Endothelial cell of umbilical vein (primary cell): ENCODE measurements around the gene GGTA1.

Source experiments
- EZH2 ChIP-seq: IDR thresholded peaks from 2 replicates; pipeline ENCODE4 v1.6.1; 2012; ENCODE audit warnings: borderline replicate concordance, low read depth, mild to moderate bottlenecking, moderate library complexity, low read length, inconsistent platforms; ENCODE audit not compliant: severe bottlenecking
- JUN ChIP-seq: IDR thresholded peaks from 2 replicates; pipeline ENCODE4 v1.6.1; 2011; ENCODE audit warnings: borderline replicate concordance, low read depth; ENCODE audit not compliant: insufficient read length, insufficient read depth
- MAX ChIP-seq: IDR thresholded peaks from 2 replicates; pipeline ENCODE4 v1.6.1; 2011; ENCODE audit not compliant: insufficient read depth, insufficient read length
- MYC ChIP-seq: IDR thresholded peaks from one replicate; pipeline ENCODE4 v1.6.1; 2011; ENCODE audit warnings: mild to moderate bottlenecking, low read depth, low read length
- POLR2A ChIP-seq: IDR thresholded peaks from 2 replicates; pipeline ENCODE4 v1.6.1; 2012; ENCODE audit warnings: low read depth, mild to moderate bottlenecking, control low read depth, low read length
- TF ChIP-seq, protein P1 (sequence below), 2 donors: IDR thresholded peaks; 1 replicate in 1 of 2; 2 replicates in 1 of 2; pipeline ENCODE4 v1.5.1; 2011; ENCODE audit warnings: low read length in 2 of 2, mild to moderate bottlenecking in 2 of 2, moderate library complexity in 2 of 2, control low read depth in 1 of 2, inconsistent platforms in 1 of 2, low read depth in 1 of 2; ENCODE audit not compliant: insufficient read depth in 1 of 2; ENCODE audit errors: extremely low read depth in 1 of 2

DNA sequence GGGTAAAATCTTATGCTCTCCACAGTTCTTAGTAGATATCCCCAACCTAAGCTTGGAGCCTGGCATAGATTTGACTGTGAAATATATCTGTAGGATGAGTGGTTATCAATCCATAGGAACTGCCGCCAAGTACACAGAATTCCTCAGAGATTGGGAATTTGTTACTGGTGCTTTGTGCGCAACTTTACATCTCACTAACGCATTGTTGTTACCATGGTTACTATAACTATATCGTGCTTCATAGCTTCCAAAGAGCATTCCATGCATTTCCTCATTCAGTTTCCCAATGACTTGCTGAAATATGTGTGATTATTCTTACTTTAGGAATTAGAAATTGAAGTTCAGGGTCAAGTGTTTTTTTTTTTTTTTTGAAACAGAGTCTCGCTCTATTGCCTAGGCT lies 9.5 kb upstream of the GGTA1 start:
- TF ChIP-seq MAX (no peak), EZH2 (no peak), POLR2A (no peak), MYC (no peak), JUN (no peak)
- TF ChIP-seq, protein P1, sequence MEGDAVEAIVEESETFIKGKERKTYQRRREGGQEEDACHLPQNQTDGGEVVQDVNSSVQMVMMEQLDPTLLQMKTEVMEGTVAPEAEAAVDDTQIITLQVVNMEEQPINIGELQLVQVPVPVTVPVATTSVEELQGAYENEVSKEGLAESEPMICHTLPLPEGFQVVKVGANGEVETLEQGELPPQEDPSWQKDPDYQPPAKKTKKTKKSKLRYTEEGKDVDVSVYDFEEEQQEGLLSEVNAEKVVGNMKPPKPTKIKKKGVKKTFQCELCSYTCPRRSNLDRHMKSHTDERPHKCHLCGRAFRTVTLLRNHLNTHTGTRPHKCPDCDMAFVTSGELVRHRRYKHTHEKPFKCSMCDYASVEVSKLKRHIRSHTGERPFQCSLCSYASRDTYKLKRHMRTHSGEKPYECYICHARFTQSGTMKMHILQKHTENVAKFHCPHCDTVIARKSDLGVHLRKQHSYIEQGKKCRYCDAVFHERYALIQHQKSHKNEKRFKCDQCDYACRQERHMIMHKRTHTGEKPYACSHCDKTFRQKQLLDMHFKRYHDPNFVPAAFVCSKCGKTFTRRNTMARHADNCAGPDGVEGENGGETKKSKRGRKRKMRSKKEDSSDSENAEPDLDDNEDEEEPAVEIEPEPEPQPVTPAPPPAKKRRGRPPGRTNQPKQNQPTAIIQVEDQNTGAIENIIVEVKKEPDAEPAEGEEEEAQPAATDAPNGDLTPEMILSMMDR (IDR thresholded peaks at IDR 0.05; ENCODE audit: extremely low read depth in 1 of 2, insufficient read depth in 1 of 2, low read depth in 1 of 2, low read length in 2 of 2) = no peak
